ENCODE measurements around the gene TIRAP.

Gene TIRAP

GRCh38 chr11:126327281-126328000, 44.5 kb downstream of the TIRAP start:
- DNase-seq, result no peak

GRCh38 chr11:126328001-126328390, 45.1 kb downstream of the TIRAP start:
- DNase-seq, result no peak

GRCh38 chr11:126328444-126328843, 45.6 kb downstream of the TIRAP start:
- no peak for DNase-seq

GRCh38 chr11:126328938-126329643, 46.2 kb downstream of the TIRAP start:
- DNase-seq, result no peak

- DNase-seq, result no peak
Measured at GRCh38 chr11:126329644-126330211, 46.8 kb downstream of the TIRAP start.

- no peak for DNase-seq
Measured at GRCh38 chr11:126331286-126331685, 48.4 kb downstream of the TIRAP start.

- no peak for DNase-seq
Measured at GRCh38 chr11:126332221-126332711, 49.4 kb downstream of the TIRAP start.

GRCh38 chr11:126333142-126333541, 50.2 kb downstream of the TIRAP start:
- DNase-seq, result no peak

GRCh38 chr11:126334659-126335462, 52.0 kb downstream of the TIRAP start:
- no peak for DNase-seq

- DNase-seq, result no peak
Measured at GRCh38 chr11:126335463-126335760, 52.5 kb downstream of the TIRAP start.

GRCh38 chr11:126336138-126336541, 53.2 kb downstream of the TIRAP start:
- no peak for DNase-seq

- DNase-seq, result no peak
Measured at GRCh38 chr11:126336671-126337101, 53.8 kb downstream of the TIRAP start.

GRCh38 chr11:126337126-126337473, 54.2 kb downstream of the TIRAP start:
- no peak for DNase-seq

- DNase-seq, result no peak
Measured at GRCh38 chr11:126337474-126338241, 54.8 kb downstream of the TIRAP start.

GRCh38 chr11:126338346-126339055, 55.6 kb downstream of the TIRAP start:
- DNase-seq, result no peak

- DNase-seq, result no peak
Measured at GRCh38 chr11:126339073-126339862, 56.4 kb downstream of the TIRAP start.

GRCh38 chr11:126339863-126340434, 57.1 kb downstream of the TIRAP start:
- DNase-seq, result no peak

- no peak for DNase-seq
Measured at GRCh38 chr11:126340960-126341606, 58.2 kb downstream of the TIRAP start.

- no peak for DNase-seq
Measured at GRCh38 chr11:126341760-126342161, 58.9 kb downstream of the TIRAP start.

GRCh38 chr11:126343051-126343450, 60.2 kb downstream of the TIRAP start:
- no peak for DNase-seq

Data from NCI-H526 treated with DMSO at 0.1 percent for 48 hours (cell line).